Testis (tissue), 3 donors: Measurements from ENCODE around the gene UPK2. TPM values are rescaled to one million over a fixed set of nuclear protein-coding genes. Genes with fewer than 3 reads are reported as not detected.

Experiments used
- DNase-seq: peaks from one replicate; pipeline ENCODE4 v3.0.0-alpha.2; 2019
- H3K27ac ChIP-seq, 2 donors: fragments of 200-600 bp; sonication (generic); one replicate each; pipeline ENCODE4 v1.5.1; 2019
- H3K27me3 ChIP-seq: fragments of 200-600 bp; sonication (generic); one replicate; pipeline ENCODE4 v1.5.1; 2019
- H3K36me3 ChIP-seq: fragments of 200-600 bp; sonication (generic); one replicate; pipeline ENCODE4 v1.5.1; 2017; ENCODE audit warnings: low read depth; ENCODE audit errors: missing control alignments
- H3K4me1 ChIP-seq: fragments of 200-600 bp; sonication (generic); one replicate; pipeline ENCODE4 v1.5.1; 2019
- H3K4me3 ChIP-seq, 2 donors: fragments of 200-600 bp; sonication (generic); one replicate each; pipeline ENCODE4 v1.5.1; 2017 to 2019
- H3K9me3 ChIP-seq: fragments of 200-600 bp; sonication (generic); one replicate; pipeline ENCODE4 v1.5.1; 2017
- CTCF ChIP-seq, 3 experiments: fragments of 450-650 bp in 2 of 3; fragments of 200-600 bp in 1 of 3; sonication (generic) in 1 of 3; IDR thresholded peaks; one replicate each; pipeline ENCODE4 v1.5.1; 2016 to 2019; ENCODE audit warnings: antibody characterized with exemption in 3 of 3, mild to moderate bottlenecking in 2 of 3, moderate library complexity in 1 of 3
- POLR2A ChIP-seq: fragments of 450-650 bp; IDR thresholded peaks from one replicate; pipeline ENCODE4 v1.6.1; 2017; ENCODE audit warnings: antibody characterized with exemption, mild to moderate bottlenecking, moderate library complexity
- WGBS, 2 donors: methylation state at CpG; one replicate each; pipeline ENCODE4 v1.1.5; 2018; 5-methylcytosine and 5-hydroxymethylcytosine counted together
- intact Hi-C: fragments of 100-400 bp; cut with DNase I; formaldehyde crosslinking; loops from one replicate; pipeline ENCODE4 v1.15.1; 2023; ENCODE audit warnings: low total_unique reads
- polyA plus RNA-seq: library from polyadenylated mRNA; stranded (reverse); fragments of 350-450 nt; fragmentation: Illumina TruSeq; extraction: RNeasy Lipid Tissue Mini Kit (QIAGEN cat#74804); gene quantifications from one replicate; pipeline ENCODE4 v1.2.3, GENCODE V29; 2014; ENCODE audit warnings: low read depth, low replicate concordance; ENCODE audit not compliant: insufficient read depth
- total RNA-seq, 2 donors: library from RNA; depleted of rRNA; stranded (reverse); fragments of >200 nt; gene quantifications; one replicate each; pipeline ENCODE4 v1.2.3, GENCODE V29; 2016

UPK2 gene
- total and polyA plus RNA-seq, 3 donors from 2014 or later: 0.50 to 0.68 TPM; not detected in 1

GRCh38 chr11:118928101-118928869 lies 27.8 kb upstream of the UPK2 start:
- no peaks in the 10 kb centered on the region for H3K27me3 ChIP-seq
- H3K4me3 ChIP-seq: peak overlapping the region; percentile 80 to 81
- intact Hi-C loops: no loop called here
- TF ChIP-seq POLR2A (no peak), CTCF (IDR thresholded peaks at IDR 0.05) (peak; percentile 87 to 98 (median 97))
- no peaks in the 10 kb centered on the region for H3K9me3 ChIP-seq
- 1 to 2% methylated on average over 20 to 24 of the region's 32 CpGs for WGBS, 2 donors
- DNase-seq: peak; percentile 96
- no peaks in the 10 kb centered on the region for H3K36me3 ChIP-seq
- peaks cover 20% of the 10 kb centered on the region for H3K4me1 ChIP-seq
- peak overlapping the region; percentile 94 to 99 for H3K27ac ChIP-seq

- Histone ChIP-seq H3K27me3 (no peaks in the 10 kb centered on the region), H3K4me1 (peaks cover 17% of the 10 kb centered on the region), H3K4me3 (peak overlapping the region; percentile 80 to 81), H3K27ac (peak overlapping the region; percentile 94 to 99), H3K36me3 (no peaks in the 10 kb centered on the region), H3K9me3 (no peaks in the 10 kb centered on the region)
- no peak for TF ChIP-seq CTCF (IDR thresholded peaks at IDR 0.05)
- TF ChIP-seq POLR2A: no peak
- DNase-seq: peak; percentile 53
- intact Hi-C loops: no loop called here
- WGBS, 2 donors: 0 to 3% methylated on average over 11 to 26 of the region's 26 CpGs
Measured at GRCh38 chr11:118928870-118929500, 27.1 kb upstream of the UPK2 start.

- H3K27ac ChIP-seq: peak overlapping the region; percentile 94 to 99
- H3K36me3 ChIP-seq: no peaks in the 10 kb centered on the region
- intact Hi-C loops: no loop called here
- DNase-seq: peak; percentile 89
- no peak for TF ChIP-seq CTCF (IDR thresholded peaks at IDR 0.05)
- no peak for TF ChIP-seq POLR2A
- H3K9me3 ChIP-seq: no peaks in the 10 kb centered on the region
- peak overlapping the region; percentile 80 to 81 for H3K4me3 ChIP-seq
- H3K27me3 ChIP-seq: no peaks in the 10 kb centered on the region
- 0 to 1% methylated on average over 19 to 24 of the region's 26 CpGs for WGBS, 2 donors
- H3K4me1 ChIP-seq: peaks cover 17% of the 10 kb centered on the region
Measured at GRCh38 chr11:118929501-118930093, 26.5 kb upstream of the UPK2 start.

- H3K4me1 ChIP-seq: peaks cover 17% of the 10 kb centered on the region
- peak; percentile 89 for DNase-seq
- H3K4me3 ChIP-seq: peak overlapping the region; percentile 80 to 81
- 1% methylated on average over 19 to 20 of the region's 20 CpGs for WGBS, 2 donors
- H3K27me3 ChIP-seq: no peaks in the 10 kb centered on the region
- H3K27ac ChIP-seq: peak overlapping the region; percentile 94 to 99
- TF ChIP-seq POLR2A (no peak), CTCF (IDR thresholded peaks at IDR 0.05) (peak; percentile 96 to 99 (median 98))
- intact Hi-C loops: no loop called here
- no peaks in the 10 kb centered on the region for H3K36me3 ChIP-seq
- H3K9me3 ChIP-seq: no peaks in the 10 kb centered on the region
Measured at GRCh38 chr11:118930094-118930712, 25.9 kb upstream of the UPK2 start.
